Right lung (tissue), 5 donors: ENCODE measurements around the gene PRSS8. TPM values are rescaled to one million over a fixed set of nuclear protein-coding genes. Genes with fewer than 3 reads are reported as not detected.
"Not testable (repeated sequence)": the region's sequence is repeated elsewhere in the genome, so short reads cannot be mapped to it uniquely, and the experiment has no call there.

Source experiments
- DNase-seq, 2 donors: peaks; one replicate each; pipeline ENCODE4 v3.0.0-alpha.2; 2013
- polyA plus RNA-seq, 5 donors: library from polyadenylated mRNA; unstranded; fragments of 120-200 nt; gene quantifications; one replicate each; pipeline versions ENCODE4 v1.2.1 to v1.2.3, GENCODE V29; 2013; ENCODE audit warnings: inconsistent platforms in 1 of 5, low replicate concordance in 1 of 5; ENCODE audit not compliant: insufficient read length in 5 of 5, insufficient read depth in 1 of 5

The PRSS8 gene
- polyA plus RNA-seq, 5 donors = 84.0 to 149 (median 119) TPM

- no peak for DNase-seq
Measured at GRCh38 chr16:31106509-31107464, 28.7 kb downstream of the PRSS8 start.

- no peak for DNase-seq
Measured at GRCh38 chr16:31105677-31106213, 29.8 kb downstream of the PRSS8 start.

GRCh38 chr16:31100876-31101641, 34.5 kb downstream of the PRSS8 start:
- not testable (repeated sequence) for DNase-seq

GRCh38 chr16:31099860-31100638, 35.5 kb downstream of the PRSS8 start:
- no peak for DNase-seq

GRCh38 chr16:31094424-31095120, 41.0 kb downstream of the PRSS8 start, which contains the start of gene VKORC1:
Gene VKORC1 (minus strand): TSS chr16:31094797. CDS start chr16:31094729, 68 bp downstream.
- peak; percentile 86 for DNase-seq

- no peak for DNase-seq
Measured at GRCh38 chr16:31094088-31094423, 41.5 kb downstream of the PRSS8 start.

GRCh38 chr16:31093132-31093703, 42.3 kb downstream of the PRSS8 start:
- no peak for DNase-seq

GRCh38 chr16:31092330-31092729, 43.2 kb downstream of the PRSS8 start:
- no peak for DNase-seq

- no peak for DNase-seq
Measured at GRCh38 chr16:31090540-31090939, 45.0 kb downstream of the PRSS8 start.

- no peak for DNase-seq
Measured at GRCh38 chr16:31089199-31089598, 46.3 kb downstream of the PRSS8 start.

GRCh38 chr16:31088459-31089183, 46.9 kb downstream of the PRSS8 start, which contains the start of gene PRSS53:
Gene PRSS53 (minus strand): TSS chr16:31088943. CDS start chr16:31088809, 134 bp downstream.
- DNase-seq = no peak

- DNase-seq = no peak
Measured at GRCh38 chr16:31087971-31088370, 47.6 kb downstream of the PRSS8 start.

- DNase-seq = no peak
Measured at GRCh38 chr16:31087481-31087880, 48.0 kb downstream of the PRSS8 start.

GRCh38 chr16:31086629-31086906, 49.0 kb downstream of the PRSS8 start:
- no peak for DNase-seq

GRCh38 chr16:31085873-31086628, 49.5 kb downstream of the PRSS8 start:
- no peak for DNase-seq

- no peak for DNase-seq
Measured at GRCh38 chr16:31085411-31085810, 50.1 kb downstream of the PRSS8 start.

GRCh38 chr16:31084584-31085302, 50.8 kb downstream of the PRSS8 start:
- DNase-seq = no peak

- DNase-seq = no peak
Measured at GRCh38 chr16:31083981-31084380, 51.5 kb downstream of the PRSS8 start.

GRCh38 chr16:31083556-31083955, 52.0 kb downstream of the PRSS8 start:
- no peak for DNase-seq
